HCT116 (cell line): ENCODE results near the gene SMNDC1.

Experiments used
- CEBPB ChIP-seq: IDR thresholded peaks from 2 replicates; pipeline ENCODE4 v1.6.1; 2012; ENCODE audit warnings: low read depth
- EZH2 ChIP-seq: fragments of 200-600 bp; sonication (generic); IDR thresholded peaks from 2 replicates; pipeline ENCODE4 v1.6.1; 2017; ENCODE audit warnings: antibody characterized with exemption, mixed run types
- POLR2A ChIP-seq: IDR thresholded peaks from 2 replicates; pipeline ENCODE4 v1.7.0; 2011; ENCODE audit warnings: borderline replicate concordance; ENCODE audit not compliant: insufficient read depth, insufficient read length; ENCODE audit errors: extremely low read depth
- POLR2AphosphoS5 ChIP-seq: IDR thresholded peaks from 2 replicates; pipeline ENCODE4 v1.6.1; 2011; ENCODE audit warnings: mild to moderate bottlenecking, low read depth, low read length, moderate library complexity
- RAD21 ChIP-seq: IDR thresholded peaks from 2 replicates; pipeline ENCODE4 v1.6.1; 2012; ENCODE audit warnings: low read depth, mild to moderate bottlenecking
- SRF ChIP-seq: IDR thresholded peaks from 2 replicates; pipeline ENCODE4 v1.6.1; 2012; ENCODE audit warnings: low read depth
- TCF7L2 ChIP-seq: IDR thresholded peaks from 2 replicates; pipeline ENCODE4 v1.7.0; 2011; ENCODE audit warnings: borderline replicate concordance, inconsistent platforms; ENCODE audit not compliant: insufficient read depth, insufficient read length; ENCODE audit errors: extremely low read depth
- YY1 ChIP-seq: IDR thresholded peaks from 2 replicates; pipeline ENCODE4 v1.6.1; 2011; ENCODE audit warnings: low read length, low read depth, moderate library complexity, mild to moderate bottlenecking; ENCODE audit not compliant: insufficient replicate concordance; ENCODE audit errors: extremely low read depth
- ZNF274 ChIP-seq: fragments of 200-500 bp; sonication (Bioruptor generic); IDR thresholded peaks from 2 replicates; pipeline ENCODE4 v1.6.1; 2014; ENCODE audit warnings: mild to moderate bottlenecking, low read depth, low read length, inconsistent platforms
- TF ChIP-seq, protein P1 (sequence below), 3 experiments: fragments of 200-600 bp in 1 of 3; sonication (generic) in 1 of 3; IDR thresholded peaks in 2 of 3; conservative IDR thresholded peaks in 1 of 3; 2 replicates each; pipeline ENCODE4 v1.5.1; 2012 to 2017; ENCODE audit warnings: low read depth in 2 of 3, low read length in 2 of 3, antibody characterized with exemption in 1 of 3, borderline replicate concordance in 1 of 3, control low read depth in 1 of 3, mild to moderate bottlenecking in 1 of 3, mixed read lengths in 1 of 3, mixed run types in 1 of 3, moderate library complexity in 1 of 3; ENCODE audit not compliant: insufficient read depth in 1 of 3
- TF ChIP-seq, protein P2 (sequence below): IDR thresholded peaks from 2 replicates; pipeline ENCODE4 v1.6.1; 2012; ENCODE audit warnings: low read depth
- TF ChIP-seq, protein P3 (sequence below): IDR thresholded peaks from 2 replicates; pipeline ENCODE4 v1.6.1; 2012

DNA sequence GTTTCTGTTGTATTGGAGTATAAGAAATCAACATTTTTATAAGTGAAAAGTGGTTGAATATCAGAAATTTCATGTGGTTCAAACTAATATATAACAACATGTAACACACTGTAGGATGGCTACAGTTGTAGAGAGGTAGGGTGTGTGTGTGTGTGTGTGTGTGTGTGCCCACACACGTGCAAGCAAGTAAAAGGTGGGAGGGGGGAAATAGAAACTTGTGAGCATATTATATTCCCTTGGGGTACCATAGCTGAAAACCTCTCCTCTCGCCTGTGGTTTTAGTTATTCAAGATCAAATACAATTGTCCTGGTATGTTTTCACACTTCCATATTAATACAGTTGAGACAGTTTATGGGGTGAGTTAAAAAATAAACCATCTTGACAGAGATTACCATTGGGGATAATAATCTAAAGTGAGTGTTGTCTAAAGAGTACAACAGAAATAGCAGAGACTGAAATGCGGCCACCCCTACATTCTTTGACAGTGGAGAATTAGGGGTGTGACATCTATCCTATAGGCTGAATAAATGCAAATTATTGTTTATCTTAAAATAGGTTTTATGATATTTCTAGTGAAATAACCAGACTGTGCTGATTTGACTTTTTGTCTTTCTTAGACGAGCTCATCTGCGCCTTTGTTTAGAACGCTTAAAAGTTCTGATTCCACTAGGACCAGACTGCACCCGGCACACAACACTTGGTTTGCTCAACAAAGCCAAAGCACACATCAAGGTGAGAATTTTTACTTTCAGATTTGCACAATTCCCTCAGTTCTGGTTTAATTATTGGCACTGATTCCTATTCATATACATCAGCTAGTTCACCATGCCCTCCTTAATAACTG lies 25.9 kb downstream of the SMNDC1 start:
- TF ChIP-seq POLR2AphosphoS5, result no peak
- TF ChIP-seq, protein P1, sequence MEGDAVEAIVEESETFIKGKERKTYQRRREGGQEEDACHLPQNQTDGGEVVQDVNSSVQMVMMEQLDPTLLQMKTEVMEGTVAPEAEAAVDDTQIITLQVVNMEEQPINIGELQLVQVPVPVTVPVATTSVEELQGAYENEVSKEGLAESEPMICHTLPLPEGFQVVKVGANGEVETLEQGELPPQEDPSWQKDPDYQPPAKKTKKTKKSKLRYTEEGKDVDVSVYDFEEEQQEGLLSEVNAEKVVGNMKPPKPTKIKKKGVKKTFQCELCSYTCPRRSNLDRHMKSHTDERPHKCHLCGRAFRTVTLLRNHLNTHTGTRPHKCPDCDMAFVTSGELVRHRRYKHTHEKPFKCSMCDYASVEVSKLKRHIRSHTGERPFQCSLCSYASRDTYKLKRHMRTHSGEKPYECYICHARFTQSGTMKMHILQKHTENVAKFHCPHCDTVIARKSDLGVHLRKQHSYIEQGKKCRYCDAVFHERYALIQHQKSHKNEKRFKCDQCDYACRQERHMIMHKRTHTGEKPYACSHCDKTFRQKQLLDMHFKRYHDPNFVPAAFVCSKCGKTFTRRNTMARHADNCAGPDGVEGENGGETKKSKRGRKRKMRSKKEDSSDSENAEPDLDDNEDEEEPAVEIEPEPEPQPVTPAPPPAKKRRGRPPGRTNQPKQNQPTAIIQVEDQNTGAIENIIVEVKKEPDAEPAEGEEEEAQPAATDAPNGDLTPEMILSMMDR (IDR thresholded peaks at IDR 0.05 in 2 of 3, conservative IDR thresholded peaks at IDR 0.05 in 1 of 3; ENCODE audit: borderline replicate concordance in 1 of 3, insufficient read depth in 1 of 3, low read depth in 2 of 3, low read length in 2 of 3), result no peak
- TF ChIP-seq EZH2, result no peak
- TF ChIP-seq, protein P2, sequence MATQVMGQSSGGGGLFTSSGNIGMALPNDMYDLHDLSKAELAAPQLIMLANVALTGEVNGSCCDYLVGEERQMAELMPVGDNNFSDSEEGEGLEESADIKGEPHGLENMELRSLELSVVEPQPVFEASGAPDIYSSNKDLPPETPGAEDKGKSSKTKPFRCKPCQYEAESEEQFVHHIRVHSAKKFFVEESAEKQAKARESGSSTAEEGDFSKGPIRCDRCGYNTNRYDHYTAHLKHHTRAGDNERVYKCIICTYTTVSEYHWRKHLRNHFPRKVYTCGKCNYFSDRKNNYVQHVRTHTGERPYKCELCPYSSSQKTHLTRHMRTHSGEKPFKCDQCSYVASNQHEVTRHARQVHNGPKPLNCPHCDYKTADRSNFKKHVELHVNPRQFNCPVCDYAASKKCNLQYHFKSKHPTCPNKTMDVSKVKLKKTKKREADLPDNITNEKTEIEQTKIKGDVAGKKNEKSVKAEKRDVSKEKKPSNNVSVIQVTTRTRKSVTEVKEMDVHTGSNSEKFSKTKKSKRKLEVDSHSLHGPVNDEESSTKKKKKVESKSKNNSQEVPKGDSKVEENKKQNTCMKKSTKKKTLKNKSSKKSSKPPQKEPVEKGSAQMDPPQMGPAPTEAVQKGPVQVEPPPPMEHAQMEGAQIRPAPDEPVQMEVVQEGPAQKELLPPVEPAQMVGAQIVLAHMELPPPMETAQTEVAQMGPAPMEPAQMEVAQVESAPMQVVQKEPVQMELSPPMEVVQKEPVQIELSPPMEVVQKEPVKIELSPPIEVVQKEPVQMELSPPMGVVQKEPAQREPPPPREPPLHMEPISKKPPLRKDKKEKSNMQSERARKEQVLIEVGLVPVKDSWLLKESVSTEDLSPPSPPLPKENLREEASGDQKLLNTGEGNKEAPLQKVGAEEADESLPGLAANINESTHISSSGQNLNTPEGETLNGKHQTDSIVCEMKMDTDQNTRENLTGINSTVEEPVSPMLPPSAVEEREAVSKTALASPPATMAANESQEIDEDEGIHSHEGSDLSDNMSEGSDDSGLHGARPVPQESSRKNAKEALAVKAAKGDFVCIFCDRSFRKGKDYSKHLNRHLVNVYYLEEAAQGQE, result no peak
- no peak for TF ChIP-seq POLR2A
- no peak for TF ChIP-seq SRF
- TF ChIP-seq, protein P3, sequence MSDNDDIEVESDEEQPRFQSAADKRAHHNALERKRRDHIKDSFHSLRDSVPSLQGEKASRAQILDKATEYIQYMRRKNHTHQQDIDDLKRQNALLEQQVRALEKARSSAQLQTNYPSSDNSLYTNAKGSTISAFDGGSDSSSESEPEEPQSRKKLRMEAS, result no peak
- TF ChIP-seq CEBPB, result no peak
- no peak for TF ChIP-seq ZNF274
- no peak for TF ChIP-seq YY1
- no peak for TF ChIP-seq RAD21
- no peak for TF ChIP-seq TCF7L2
